NCI-H2171 treated with DMSO at 0.1 percent for 48 hours (cell line): Measurements from ENCODE around the gene LRRC73.
"Not testable (repeated sequence)": the region's sequence is repeated elsewhere in the genome, so short reads cannot be mapped to it uniquely, and the experiment has no call there.

ENCODE experiments used
- DNase-seq: peaks from one replicate; lab custom pipeline; 2025; lab: John Stamatoyannopoulos, UW

Gene LRRC73, protein sequence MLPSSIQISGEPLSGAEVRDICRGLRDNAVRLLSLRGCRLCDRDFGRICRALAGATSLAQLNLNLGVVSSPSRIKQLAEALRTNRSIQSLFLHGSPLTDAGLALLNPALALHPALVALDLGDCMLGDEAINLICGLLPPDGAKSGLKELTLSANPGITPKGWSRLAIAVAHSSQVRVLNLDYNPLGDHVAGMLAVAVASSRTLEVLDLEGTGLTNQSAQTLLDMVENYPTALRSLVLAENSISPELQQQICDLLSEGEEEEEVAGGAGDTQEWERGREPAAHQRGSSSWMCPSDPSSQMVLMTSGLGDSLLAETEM

GRCh38 chr6:43509984-43510826, at the start of gene LRRC73:
TSS of gene LRRC73 (minus strand) at chr6:43510346. CDS start at chr6:43509785, 561 bp downstream.
- peak; percentile 29 for DNase-seq

DNA sequence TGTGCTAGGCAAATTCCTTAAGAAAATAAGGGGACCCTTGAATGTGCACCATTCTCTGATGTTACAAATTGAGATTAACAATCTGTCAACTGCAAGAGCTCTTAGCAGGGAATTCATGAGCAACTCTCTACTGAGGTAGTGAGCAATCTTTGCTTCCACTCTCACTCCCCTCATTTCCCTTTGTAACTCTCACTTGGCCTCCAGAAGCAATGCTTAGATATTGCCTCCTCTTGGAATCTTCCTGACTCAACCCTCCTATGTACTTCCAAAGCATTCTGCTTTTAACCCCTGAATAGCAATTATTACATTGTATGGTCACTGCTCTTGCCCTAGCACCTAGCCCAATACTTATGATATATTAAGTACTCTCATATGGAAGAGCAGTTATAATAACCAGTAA, 49.2 kb upstream of the LRRC73 start:
- DNase-seq: no peak

DNA sequence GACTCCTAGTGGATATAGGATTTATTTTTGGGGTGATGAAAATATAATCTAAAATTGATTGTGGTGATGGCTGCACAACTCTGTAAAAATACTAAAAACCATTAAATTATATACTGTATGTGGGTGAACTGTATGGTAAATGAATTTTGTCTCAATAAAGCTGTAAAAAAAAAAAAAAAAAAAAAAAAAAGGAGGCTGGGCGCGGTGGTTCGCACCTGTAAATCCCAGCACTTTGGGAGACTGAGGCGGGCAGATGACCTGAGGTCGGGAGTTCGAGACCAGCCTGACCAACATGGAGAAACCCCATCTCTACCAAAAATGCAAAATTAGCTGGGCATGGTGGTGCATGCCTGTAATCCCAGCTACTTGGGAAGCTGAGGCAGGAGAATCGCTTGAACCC, 47.5 kb upstream of the LRRC73 start:
- not testable (repeated sequence) for DNase-seq

GRCh38 chr6:43547222-43547621, 37.1 kb upstream of the LRRC73 start:
- no peak for DNase-seq

- no peak for DNase-seq
Observed at GRCh38 chr6:43544461-43544860, 34.3 kb upstream of the LRRC73 start.

DNA sequence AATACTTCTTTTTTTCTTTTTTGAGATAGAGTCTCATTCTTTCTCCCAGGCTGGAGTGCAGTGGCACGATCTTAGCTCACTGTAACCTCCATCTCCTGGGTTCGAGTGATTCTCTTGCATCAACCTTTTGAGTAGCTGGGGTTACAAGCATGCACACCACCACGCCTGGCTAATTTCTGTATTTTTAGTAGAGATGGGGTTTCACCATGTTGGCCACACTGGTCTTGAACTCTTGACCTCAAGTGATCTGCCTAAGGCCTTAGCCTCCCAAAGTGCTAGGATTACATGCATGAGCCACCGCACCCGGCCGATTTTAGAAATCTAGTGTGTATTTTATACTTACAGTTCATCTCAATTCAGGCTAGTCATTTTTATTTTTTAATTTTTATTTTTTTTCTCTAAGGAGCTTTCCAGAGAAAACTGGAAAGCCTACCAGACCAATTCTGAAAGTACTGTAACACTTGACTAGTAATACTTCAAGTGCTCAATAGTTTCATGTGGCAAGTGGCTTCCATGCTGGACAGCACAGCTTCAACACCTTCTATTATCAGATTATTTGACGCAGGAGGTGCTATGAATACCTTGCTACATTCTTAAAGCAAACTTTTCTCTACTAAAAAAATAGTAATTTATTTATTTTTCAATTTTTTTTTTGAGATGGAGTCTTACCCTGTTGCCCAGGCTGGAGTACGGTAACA, 31.8 kb upstream of the LRRC73 start:
- DNase-seq: no peak

GRCh38 chr6:43540507-43540906, 30.4 kb upstream of the LRRC73 start:
- DNase-seq: no peak

- DNase-seq: not testable (repeated sequence)
Observed at GRCh38 chr6:43539409-43539808, 29.3 kb upstream of the LRRC73 start.

DNA sequence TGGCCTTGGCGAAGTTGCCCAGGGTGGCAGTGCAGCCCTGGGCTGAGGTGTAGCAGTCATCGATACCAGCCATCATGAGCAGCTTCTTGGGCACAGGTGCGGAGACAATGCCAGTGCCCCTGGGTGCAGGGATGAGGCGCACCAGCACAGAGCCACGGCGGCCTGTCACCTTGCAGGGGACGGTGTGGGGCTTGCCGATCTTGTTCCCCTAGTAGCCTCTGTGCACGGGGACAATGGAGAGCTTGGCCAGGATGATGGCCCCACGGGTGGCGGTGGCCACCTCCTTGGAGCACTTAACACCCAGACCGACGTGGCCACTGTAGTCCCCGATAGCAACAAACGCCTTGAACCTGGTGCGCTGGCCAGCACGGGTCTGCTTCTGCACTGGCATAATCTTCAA, 28.8 kb upstream of the LRRC73 start:
- DNase-seq: not testable (repeated sequence)

DNA sequence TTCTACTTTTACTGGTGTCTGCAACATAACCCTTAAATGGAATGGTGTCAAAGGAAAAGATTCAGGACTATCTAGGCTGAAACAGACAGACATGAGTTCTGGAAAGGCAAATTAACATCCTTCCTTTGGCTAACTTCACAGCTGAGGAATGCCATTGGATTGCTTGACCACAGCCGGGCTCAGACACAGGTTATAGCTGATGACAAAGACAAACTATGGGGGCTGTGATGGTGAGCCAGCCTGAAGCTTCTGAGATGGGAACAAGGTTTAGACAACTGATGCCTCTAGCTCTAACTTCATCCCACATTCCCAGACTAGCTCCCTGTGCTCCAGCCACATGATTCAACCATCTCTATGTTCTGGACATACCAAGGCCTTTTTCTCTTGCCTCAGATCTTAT, 22.1 kb upstream of the LRRC73 start:
- no peak for DNase-seq

- no peak for DNase-seq
Observed at GRCh38 chr6:43524483-43524961, 14.4 kb upstream of the LRRC73 start.

GRCh38 chr6:43523284-43523683, 13.1 kb upstream of the LRRC73 start:
- no peak for DNase-seq

GRCh38 chr6:43522547-43523261, 12.6 kb upstream of the LRRC73 start:
- DNase-seq: no peak

GRCh38 chr6:43521836-43522235, 11.7 kb upstream of the LRRC73 start:
- peak; percentile 55 for DNase-seq

DNA sequence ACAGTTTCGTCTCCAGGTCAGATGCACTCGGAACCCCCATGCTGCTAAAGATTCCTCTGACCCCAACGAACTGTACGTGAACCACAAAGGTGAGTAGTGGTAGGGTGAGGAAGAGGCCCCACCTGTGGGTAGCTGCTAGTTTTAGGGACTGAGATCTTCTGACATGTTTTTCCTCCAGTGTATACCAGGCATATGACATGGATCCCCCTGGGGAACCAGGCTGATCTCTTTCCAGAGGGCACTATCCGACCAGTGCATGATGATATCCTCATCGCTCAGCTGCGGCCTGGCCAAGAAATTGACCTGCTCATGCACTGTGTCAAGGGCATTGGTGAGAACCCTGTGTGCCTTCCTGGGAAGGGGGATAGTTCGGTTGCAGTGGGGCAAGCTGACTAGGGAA, 10.0 kb upstream of the LRRC73 start:
- DNase-seq: no peak

GRCh38 chr6:43517505-43518357, 7.6 kb upstream of the LRRC73 start:
- DNase-seq: peak; percentile 39

GRCh38 chr6:43516697-43517504, 6.8 kb upstream of the LRRC73 start, which contains the start of the genes POLR1C and YIPF3:
TSS of gene POLR1C (plus strand) at chr6:43517089. CDS start at chr6:43517110, 21 bp downstream.
TSS of gene YIPF3 (minus strand) at chr6:43516926. CDS start at chr6:43516807, 119 bp downstream.
- DNase-seq: peak; percentile 99

DNA sequence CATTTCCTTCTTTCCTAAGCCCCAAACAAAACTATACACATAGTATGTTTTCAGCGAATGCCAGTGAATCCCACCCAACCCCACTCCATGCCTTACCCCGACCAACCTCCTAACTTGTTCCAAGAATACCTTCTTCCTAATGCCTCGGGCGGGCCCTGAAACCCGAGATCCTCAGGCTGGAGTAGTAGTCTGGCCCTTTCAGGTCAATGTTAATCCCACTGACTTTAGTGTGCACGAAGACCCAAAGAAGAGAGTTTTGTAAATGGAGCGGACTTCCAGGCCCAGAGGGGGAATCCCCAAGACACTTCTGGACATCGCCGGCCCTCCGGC, 6.2 kb upstream of the LRRC73 start:
- DNase-seq: no peak

DNA sequence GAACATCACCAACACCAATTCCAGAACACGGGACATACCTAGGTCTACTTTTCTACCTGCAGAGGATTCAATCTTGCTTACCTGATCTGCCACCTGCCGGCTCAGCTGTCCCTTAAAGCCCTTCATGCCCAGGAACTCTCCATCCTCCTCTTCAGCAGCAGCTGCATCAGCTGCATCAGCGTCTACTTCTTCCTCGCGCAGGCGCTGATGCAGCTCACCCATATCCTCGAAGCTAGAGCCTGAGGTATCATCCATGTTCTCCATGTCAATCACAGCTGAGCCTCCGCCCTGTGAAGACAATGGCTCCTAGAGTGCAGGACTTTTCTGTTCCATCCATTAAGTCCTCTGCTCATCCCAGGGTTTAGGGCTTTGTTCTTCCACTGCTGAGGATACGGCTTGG, 5.7 kb upstream of the LRRC73 start:
- DNase-seq: no peak

DNA sequence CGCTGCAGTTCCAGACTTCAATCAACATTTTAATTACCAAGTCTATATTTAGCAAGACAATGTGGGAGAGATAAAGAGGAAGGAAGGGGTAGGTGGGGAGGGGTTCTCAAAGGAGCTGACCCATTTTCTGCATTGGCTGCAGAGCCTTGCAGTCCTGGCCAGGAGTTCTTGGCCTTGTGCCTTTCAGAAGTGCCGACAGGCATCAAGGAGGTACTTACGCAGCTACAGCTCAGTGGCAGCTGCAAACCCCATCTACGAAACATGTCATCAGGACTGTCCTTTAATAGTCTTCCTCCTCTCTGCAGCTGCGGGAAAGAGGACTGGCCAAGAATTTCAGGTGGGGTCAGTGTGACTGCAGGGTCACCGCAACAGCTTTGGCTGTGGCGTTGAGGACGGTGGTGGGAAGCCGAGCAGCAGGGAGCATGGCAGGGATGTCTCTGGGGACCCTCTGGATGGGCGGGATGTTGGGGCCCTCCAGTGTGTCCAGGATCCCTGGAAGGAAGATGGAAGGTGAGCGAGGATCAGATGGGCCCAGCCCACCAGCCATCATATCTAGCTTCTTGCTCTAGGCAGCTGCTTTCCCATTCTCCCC, 1.8 kb upstream of the LRRC73 start:
- DNase-seq: no peak
